AG04449 (cell line): ENCODE measurements around the gene PRIM1.
A peak's percentile ranks its signal among the peaks of the same experiment; 100 is the strongest.

Experiments
- CTCF ChIA-PET: fragments of 350-600 bp; formaldehyde crosslinking; extraction: SDS; loops from one replicate; lab custom pipeline; 2021; ENCODE audit warnings: antibody characterized with exemption; lab: Yijun Ruan, JAX
- POLR2A ChIA-PET: fragments of 400-600, 350-600 bp; formaldehyde crosslinking; extraction: SDS; loops from one replicate; lab custom pipeline; 2020; ENCODE audit warnings: antibody characterized with exemption, inconsistent platforms; lab: Yijun Ruan, JAX
- DNase-seq: peaks from one replicate; pipeline ENCODE4 v3.0.0-alpha.2; 2010; ENCODE audit warnings: low read depth, low spot score
- H3K4me3 ChIP-seq: 2 replicates; pipeline ENCODE4 v1.5.1; 2011; ENCODE audit warnings: low read depth, mild to moderate bottlenecking, control low read depth, low read length
- TF ChIP-seq, protein P1 (sequence below): IDR thresholded peaks from one replicate; pipeline ENCODE4 v1.5.1; 2011; ENCODE audit warnings: mild to moderate bottlenecking, moderate library complexity, low read length, control low read depth, inconsistent platforms; ENCODE audit not compliant: insufficient read depth; ENCODE audit errors: missing control alignments

The PRIM1 gene

DNA sequence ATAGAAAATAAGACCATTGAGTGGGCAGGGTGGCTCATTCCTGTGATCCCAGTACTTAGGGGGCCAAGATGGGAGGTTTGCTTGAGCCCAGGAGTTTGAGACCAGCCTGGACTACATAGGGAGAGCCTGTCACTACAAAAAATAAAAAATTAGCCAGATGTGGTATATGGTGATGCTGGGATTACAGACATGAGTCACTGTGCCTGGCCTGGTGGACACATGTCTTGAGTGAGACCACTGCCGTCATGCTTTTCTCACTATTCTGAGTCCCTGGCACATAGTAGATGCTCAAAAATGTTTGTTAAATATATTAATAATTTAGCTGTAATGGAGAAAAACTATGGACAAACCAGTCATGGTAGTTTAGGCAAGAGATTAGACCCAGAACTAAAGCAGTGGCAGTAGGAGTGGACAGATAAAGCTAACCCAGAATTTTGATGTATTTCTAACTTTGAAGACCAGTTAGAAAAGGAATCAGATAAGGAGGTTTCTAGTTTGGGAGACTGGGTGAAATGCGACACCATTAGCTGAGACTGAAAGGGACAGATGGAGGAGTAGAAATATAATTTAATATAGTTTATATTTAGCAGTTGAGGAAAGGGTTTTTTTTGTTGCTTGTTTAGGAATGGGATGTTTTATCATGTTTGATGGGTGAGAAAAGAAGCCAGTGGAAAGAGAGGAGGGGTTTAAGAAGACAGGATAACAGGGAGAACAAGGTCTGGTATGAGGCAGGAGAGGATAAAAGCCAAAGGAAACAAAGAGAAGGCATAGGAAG, 56.6 kb downstream of the PRIM1 start:
- no peak overlapping the region for H3K4me3 ChIP-seq
- ChIA-PET CTCF (no interaction called here), POLR2A (interaction anchor here (0.7 to 0.8 kb wide), 2 partner anchors 15 to 19 kb away, joined by 3 read pairs; no protein-coding TSS in a partner anchor)
- DNase-seq: no peak
- TF ChIP-seq, protein P1, sequence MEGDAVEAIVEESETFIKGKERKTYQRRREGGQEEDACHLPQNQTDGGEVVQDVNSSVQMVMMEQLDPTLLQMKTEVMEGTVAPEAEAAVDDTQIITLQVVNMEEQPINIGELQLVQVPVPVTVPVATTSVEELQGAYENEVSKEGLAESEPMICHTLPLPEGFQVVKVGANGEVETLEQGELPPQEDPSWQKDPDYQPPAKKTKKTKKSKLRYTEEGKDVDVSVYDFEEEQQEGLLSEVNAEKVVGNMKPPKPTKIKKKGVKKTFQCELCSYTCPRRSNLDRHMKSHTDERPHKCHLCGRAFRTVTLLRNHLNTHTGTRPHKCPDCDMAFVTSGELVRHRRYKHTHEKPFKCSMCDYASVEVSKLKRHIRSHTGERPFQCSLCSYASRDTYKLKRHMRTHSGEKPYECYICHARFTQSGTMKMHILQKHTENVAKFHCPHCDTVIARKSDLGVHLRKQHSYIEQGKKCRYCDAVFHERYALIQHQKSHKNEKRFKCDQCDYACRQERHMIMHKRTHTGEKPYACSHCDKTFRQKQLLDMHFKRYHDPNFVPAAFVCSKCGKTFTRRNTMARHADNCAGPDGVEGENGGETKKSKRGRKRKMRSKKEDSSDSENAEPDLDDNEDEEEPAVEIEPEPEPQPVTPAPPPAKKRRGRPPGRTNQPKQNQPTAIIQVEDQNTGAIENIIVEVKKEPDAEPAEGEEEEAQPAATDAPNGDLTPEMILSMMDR: no peak

DNA sequence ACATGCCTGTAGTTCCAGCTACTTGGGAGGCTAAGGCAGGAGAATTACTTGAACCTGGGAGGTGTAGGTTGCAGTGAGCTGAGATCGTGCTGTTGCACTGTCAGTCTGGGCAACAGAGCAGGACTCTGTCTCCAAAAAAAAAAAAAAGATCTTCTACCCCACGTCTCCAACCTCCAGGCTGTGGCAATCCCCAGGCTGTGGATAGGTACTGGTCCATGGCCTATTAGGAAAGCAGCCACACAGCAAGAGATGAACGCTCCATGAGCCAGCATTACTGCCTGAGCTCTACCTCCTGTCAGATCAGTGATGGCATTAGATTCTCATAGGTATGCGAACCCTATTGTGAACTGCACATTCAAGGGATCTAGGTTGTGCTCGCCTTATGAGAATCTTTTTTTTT, 58.0 kb downstream of the PRIM1 start:
- TF ChIP-seq, protein P1: no peak
- H3K4me3 ChIP-seq: no peak overlapping the region
- CTCF ChIA-PET: no interaction called here
- POLR2A ChIA-PET: no interaction called here
- no peak for DNase-seq

DNA sequence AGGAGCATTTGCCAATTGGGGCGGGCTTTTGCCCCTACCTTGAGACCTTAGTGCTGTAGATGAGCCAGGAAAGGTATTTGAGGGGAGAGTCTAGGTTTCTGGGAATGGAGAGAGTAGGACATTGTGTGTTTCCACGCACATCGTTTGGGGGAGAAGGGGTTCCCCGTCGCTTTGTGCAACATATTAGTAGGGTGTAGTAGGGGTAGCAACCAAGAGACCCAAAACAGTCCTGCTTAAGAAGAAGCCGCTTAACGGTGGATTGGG, 63.3 kb downstream of the PRIM1 start:
- CTCF ChIA-PET: interaction anchor here (1.5 kb wide), 1 partner anchor 52 kb away, joined by 6 read pairs; no protein-coding TSS in a partner anchor
- peak overlapping the region; percentile 59 for H3K4me3 ChIP-seq
- TF ChIP-seq, protein P1: no peak
- no peak for DNase-seq
- POLR2A ChIA-PET: interaction anchor here (0.6 to 1.9 kb wide), 5 partner anchors 26 to 43 kb away, joined by 3 to 9 read pairs (median 5); partner anchors contain the start of genes ATP5F1B and NACA

DNA sequence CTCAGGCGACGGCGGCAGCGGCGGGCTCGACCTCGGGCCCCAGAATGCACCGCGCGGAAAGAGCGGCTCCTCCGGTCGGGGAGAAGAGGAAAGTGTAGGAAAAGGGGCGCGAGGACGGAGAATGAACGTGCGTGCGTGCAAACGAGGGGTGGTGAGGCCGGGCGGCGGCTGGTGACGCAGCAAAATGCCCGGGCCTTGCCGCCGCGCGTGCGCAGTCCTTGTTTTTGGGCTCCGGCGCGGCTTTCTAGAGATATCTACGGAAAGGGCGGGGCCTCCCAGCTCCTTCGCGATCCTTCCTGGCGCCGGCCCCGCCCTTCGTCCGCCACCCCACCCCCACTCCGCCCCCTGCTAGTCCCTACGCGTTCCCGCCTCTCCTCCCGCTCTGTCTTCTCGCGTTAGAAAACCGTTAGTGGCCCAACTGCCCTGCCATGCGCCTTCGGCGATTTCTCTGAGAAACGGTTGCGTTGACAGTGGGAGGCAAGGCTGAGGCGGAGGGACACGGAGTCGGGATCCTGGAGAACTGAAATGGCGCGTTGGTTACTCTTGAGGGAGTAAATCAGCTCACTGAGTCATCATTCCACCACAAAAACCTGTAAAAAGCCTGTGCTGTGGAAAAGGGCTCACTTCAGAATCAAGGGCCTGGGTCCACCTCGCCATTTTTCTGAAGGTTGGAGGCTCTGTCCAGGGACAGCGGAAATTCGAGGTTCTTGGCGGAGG, 63.8 kb downstream of the PRIM1 start, which contains the start of gene PTGES3:
PTGES3 (minus strand) TSS at position 156 of the 717 bp plus-strand sequence. CDS start 285 bp downstream, outside the sequence.
- ChIA-PET POLR2A (interaction anchor here (0.6 to 1.9 kb wide), 5 partner anchors 11 to 42 kb away, joined by 3 to 9 read pairs (median 3); partner anchors contain the start of genes ATP5F1B and NACA), CTCF (interaction anchor here (1.5 kb wide), 1 partner anchor 52 kb away, joined by 6 read pairs; no protein-coding TSS in a partner anchor)

DNA sequence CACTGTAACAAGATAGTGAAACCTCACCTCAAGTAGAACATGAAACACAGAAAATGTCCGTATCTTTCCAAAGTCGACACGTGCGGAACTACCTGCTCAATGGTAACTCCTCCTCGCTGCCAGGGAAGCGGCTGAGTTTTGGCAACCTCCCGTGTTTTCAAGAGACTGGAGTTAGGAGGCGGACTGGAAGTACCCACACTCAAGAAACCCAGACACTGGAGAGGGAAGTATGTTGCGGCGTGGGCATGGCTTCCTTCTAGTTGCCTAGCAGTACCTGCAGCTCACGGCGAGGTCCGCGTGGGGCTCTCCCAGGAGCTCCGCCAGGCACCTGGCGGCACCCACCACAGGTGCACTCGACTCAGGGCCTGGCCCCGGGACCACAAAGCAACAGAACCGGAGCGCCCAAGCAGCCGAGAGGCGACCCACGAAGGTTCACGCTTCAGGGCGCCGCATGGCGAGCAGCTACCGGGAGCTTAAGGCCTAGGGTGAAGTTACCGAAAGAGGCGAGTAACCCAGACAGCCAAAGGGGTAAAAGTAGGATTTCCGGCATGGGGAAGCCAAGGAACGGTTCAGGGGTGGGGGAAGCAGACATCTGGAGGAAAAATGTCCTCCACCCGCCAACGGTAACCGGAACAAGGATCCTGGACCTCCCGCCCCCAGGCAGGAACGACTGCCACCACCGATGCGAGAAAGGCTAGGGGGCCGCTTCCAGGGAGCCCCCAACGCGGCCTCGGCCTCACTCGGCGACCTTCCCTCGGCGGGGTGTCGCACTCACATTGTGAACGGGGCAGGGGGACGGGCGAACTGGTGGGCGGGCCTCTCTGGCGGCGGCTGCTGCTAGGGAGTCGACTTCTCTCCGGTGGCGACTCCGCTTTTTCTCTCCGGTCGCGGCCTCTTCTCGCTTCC, 64.6 kb downstream of the PRIM1 start:
- ChIA-PET CTCF (interaction anchor here (1.5 to 5.8 kb wide), 2 partner anchors 51 to 52 kb away, joined by 6 to 26 read pairs; no protein-coding TSS in a partner anchor), POLR2A (interaction anchor here (1.0 to 1.9 kb wide), 3 partner anchors 11 to 42 kb away, joined by 3 to 9 read pairs (median 3); partner anchors contain the start of genes ATP5F1B and NACA)
- TF ChIP-seq, protein P1: no peak
- peak overlapping the region; percentile 95 for H3K4me3 ChIP-seq
- no peak for DNase-seq

More for the DNA sequence above, 63.8 kb downstream of the PRIM1 start, which contains the start of gene PTGES3:
- DNase-seq: peak; percentile 77
- peak within 1 kb of the TSS; percentile 95 for H3K4me3 ChIP-seq
- TF ChIP-seq, protein P1: no peak
